Measurements from ENCODE around the gene ZNF367.
"Not testable (repeated sequence)": the region's sequence is repeated elsewhere in the genome, so short reads cannot be mapped to it uniquely, and the experiment has no call there.

Gene ZNF367

DNA sequence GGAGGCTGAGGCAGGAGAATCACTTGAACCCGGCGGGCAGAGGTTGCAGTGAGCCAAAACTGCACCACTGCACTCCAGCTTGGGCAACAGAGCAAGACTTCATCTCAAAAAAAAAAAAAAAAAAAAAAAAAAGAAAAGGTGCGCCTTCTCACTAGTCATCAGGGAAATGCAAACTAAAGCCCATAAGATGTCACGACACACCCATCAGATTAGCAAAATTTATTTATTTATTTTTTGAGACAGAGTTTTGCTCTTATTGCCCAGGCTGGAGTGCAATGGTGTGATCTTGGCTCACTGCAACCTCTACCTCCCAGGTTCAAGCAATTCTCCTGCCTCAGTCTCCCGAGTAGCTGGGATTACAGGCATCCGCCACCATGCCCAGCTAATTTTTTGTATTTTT, 57.6 kb downstream of the ZNF367 start:
- DNase-seq: not testable (repeated sequence)

DNA sequence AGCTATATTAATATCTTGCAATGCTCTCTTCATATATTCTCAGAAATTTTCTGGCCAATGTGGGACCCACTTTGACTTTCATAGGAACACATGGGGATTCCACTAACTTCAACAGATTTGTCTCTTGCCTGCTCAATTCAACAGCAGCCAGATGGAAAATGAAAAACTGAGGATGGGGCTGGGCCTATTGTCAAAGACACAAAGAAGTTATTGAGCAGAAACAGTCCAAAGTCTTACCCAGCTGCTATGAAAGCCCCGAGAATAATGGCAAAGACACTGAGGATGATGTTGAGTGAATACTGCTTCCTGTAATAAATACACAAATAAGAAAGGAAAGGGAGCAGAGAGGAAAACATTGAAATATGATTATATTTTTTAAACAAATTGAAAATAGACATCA, 67.3 kb downstream of the ZNF367 start:
- DNase-seq: no peak

DNA sequence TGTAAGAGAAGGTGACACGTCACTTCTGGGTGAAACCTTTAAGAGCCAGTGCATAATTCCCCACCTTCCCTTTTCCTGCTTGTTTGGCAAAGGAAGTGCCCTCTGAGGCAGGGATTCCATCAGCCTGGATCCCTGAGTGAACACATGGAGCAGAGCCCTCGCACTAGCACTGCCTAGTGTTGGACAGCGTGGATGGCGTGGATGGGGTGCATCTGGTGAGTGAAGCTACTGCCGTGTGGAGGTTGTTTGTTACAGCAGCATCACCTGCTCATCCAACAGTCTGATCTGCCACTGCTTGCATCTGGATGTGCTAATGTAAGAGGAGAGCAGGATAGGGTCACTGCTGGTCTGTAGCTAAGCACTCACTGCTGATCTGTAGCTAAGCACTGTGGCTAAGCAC, 69.9 kb downstream of the ZNF367 start:
- no peak for DNase-seq

DNA sequence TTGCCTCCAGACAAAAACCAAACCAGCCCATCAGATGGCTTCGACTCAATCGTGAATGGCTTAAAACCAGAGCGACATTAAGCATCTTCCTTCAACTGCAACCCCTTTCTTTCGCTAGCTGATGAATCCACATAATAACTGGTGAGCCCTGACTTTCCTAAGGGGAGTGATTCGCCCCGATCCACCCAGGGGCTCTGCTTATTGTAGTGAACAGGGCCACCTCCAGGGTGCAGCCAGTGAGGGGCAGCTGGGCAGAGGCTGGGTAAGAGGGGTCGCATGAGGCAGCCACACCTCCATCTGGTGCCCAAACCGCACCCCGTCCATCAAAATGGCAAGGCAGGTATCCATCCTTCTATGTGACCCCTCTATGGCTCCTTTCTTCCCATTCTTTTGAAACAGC, 72.6 kb downstream of the ZNF367 start:
- DNase-seq: no peak

DNA sequence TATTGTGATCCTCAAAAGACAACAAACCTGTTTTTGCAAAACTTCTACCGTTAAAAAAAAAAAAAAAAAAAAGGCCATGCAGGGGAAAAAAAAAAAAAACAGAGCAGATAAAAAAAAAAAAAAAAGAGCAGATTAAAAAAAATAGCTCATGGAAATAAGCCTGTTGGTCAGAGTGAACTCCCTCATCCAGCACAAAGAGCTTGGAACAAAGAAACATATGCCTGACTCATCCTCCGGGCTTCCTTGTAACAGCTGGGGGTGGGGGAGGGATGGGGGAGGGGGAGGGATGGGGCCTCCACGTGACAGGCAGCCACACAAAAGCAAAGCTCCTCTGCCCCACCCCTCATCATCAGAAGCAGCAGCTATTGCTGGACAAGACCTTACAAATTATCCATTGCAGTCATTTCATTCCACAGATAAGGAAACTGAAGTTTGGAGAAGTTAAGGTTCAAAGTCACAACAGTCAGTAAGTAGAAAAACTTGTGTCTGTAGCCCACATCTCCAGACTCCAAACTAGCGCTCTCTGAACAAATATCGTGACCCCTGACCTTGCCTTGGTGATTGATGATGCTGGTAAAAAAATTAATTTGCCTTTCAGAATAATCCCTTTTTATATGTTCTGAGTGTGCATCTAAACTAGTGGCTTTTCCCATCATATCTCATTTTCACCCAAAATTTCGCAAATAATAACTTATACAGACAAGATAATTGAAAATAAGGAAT, 73.6 kb downstream of the ZNF367 start:
- no peak for DNase-seq

DNA sequence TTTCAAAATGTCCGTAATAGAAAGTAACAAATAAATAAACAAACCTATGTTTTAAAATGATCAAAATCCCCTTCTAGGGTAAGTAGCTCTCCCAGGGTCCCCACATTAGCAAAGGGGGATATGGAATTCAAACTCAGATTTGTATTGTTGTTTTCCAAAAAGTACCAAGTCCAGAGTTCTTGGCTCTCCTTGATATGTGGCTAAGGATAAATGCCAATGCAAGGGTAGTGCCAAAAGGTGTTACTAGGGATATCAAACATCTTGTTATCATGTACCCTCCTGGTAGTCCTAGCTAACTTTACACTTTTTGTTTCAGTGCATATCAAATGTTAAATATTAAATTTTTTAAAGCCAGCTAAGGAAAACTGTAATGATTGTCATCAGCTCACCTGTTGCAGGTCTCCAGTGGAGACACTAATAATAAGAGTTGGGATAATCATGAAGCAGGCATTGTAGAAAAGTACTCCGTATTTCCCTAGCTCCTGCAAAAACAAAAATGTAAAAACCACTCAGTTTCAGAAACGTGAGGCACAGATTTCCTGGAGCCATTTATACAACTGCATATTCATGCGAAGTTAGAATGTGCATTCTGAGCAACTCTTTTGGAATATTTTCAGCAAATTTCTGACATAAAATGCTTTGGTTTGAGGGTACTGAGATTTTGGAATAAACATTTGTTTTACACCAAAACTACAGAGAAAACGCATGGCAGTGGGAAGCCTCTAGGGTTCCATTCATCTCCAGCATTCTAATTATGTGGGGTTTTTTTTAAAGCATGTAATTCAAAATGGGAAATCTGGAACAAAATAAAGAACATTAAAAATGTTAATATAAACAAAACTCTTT, 74.4 kb downstream of the ZNF367 start:
- no peak for DNase-seq

DNA sequence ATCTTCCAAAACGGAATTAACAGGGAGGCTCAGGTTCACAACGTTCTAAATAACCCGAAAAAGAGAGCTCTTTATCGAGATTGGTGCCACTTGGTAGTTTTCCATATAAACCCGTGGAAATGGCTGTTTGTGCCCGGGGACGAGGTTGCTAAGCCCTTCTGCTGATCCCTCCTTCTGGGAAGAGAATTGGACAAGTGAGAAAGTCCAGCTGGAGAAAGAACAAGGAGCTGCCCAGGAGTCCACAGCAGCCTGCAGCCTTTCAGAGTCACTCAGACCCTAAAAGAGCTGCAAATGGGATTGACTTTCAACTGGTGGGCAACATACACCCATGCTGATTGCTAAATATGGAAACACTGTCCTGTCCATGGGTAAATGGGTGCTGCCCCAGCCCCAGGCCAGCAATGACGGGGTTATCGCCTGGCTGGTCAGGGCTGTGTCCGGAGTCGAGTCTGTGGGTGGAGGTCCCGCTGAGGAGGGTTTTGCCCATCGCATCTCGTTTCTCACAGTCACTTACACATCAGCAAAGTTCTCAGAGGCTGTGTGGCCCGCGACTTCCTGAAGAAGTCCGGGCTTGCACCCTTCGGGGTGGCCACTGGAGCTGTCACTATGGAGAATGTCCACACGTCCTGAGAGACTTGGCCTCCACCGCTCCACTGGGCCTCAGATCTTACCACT, 75.5 kb downstream of the ZNF367 start:
- DNase-seq: no peak

DNA sequence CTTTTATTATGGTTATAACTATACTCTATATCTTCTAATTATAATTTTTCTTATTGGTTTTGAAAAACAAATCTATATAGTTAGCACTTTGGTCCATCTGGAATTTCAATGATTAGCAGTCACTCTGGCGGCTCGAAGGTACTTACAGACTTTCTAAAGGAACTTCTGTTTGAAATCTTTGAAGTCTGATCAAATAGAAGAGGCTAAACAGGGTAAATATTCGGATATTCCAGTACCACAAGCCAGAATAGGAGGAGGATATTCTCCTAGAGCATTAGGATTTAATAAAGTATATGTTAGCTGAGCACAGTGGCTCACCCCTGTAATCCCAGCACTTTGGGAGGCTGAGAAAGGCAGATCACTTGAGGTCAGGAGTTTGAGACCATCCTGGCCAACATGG, 77.5 kb downstream of the ZNF367 start:
- DNase-seq: no peak

DNA sequence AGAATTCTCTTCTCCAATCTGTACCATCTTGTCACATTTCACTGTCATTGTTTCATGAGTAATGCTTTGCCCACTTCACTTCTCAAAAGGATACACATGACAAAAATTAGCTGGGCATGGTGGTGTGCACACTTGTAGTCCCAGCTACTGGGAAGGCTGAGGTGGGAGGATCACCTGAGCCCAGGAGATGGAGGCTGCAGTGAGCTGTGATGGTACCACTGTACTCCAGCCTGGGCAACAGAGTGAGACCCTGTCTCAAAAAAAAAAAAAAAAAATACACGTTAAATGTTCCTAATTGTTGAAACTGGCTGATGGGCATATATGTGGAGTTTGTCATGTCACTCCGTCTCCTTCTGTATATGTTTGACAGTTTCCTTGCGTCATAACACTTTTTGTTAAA, 79.9 kb downstream of the ZNF367 start:
- DNase-seq: no peak
